GM12872 (cell line): ENCODE results near the gene KICS2.

Experiments
- TF ChIP-seq, protein P1 (sequence below): IDR thresholded peaks from 3 replicates; pipeline ENCODE4 v1.5.1; 2011; ENCODE audit warnings: low read depth, mild to moderate bottlenecking, low read length, moderate library complexity; ENCODE audit not compliant: insufficient read depth

Gene KICS2

GRCh38 chr12:64232196-64232595 is 10.1 kb upstream of the KICS2 start:
- TF ChIP-seq, protein P1, sequence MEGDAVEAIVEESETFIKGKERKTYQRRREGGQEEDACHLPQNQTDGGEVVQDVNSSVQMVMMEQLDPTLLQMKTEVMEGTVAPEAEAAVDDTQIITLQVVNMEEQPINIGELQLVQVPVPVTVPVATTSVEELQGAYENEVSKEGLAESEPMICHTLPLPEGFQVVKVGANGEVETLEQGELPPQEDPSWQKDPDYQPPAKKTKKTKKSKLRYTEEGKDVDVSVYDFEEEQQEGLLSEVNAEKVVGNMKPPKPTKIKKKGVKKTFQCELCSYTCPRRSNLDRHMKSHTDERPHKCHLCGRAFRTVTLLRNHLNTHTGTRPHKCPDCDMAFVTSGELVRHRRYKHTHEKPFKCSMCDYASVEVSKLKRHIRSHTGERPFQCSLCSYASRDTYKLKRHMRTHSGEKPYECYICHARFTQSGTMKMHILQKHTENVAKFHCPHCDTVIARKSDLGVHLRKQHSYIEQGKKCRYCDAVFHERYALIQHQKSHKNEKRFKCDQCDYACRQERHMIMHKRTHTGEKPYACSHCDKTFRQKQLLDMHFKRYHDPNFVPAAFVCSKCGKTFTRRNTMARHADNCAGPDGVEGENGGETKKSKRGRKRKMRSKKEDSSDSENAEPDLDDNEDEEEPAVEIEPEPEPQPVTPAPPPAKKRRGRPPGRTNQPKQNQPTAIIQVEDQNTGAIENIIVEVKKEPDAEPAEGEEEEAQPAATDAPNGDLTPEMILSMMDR: no peak

- TF ChIP-seq, protein P1: no peak
Measured at GRCh38 chr12:64229796-64230195, 7.7 kb upstream of the KICS2 start.

DNA sequence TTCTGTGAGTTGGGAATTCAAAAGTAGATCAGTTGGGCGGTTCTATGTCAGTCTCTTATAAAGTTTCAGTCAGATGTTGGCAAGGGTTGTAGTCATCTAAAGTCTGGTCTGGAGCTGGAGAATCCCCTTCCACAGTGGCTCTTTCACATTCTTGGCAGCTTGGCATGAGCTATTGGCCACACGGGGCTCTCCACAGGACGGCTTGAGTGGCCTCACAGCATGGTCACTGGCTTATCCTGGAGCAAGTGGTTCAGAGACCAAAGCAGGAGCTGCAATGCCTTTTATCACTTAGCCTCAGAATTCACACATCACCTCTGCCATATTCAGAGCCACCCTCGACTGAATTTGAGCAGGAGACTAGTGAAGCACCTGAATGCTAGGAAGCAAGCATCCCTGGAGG is 7.1 kb upstream of the KICS2 start:
- TF ChIP-seq, protein P1: no peak

DNA sequence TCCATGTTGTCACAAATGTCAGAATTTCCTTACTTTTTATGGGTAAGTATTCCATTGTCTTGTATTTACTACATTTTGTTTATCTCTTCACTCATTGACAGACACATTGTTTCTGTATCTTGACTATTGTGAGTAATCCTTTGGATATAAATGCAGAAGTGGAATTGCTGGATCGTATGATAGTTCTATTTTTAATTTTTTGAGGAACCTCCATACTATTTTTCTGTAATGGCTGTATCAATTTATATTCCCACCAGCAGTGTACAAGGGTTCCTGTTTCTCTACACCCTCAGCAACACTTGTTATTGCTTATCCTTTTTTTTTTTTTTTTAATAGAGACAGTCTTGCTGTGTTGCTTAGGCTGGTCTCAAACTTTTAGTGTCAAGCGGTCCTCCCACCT is 3.5 kb upstream of the KICS2 start:
- TF ChIP-seq, protein P1: no peak

DNA sequence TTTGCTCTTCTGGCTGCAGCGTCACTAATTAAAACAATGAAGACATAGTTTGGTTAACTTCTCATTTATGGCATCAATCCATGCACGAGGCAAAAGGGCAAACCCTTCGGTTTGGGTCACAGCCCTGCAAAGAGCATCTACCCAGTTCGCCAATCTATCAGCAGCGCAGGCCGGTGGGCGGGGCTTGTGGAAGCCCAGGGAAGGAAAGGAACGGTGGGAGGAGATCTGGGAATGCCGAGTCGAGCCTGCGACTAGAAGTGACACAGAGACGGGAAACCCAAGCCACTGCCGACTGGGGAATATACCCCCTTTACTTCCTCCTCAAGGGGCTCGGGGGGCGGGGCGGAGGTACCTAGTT is 466 bp downstream of the KICS2 start:
- TF ChIP-seq, protein P1: no peak

GRCh38 chr12:64220046-64220445 is 2.0 kb downstream of the KICS2 start:
- TF ChIP-seq, protein P1: no peak

- TF ChIP-seq, protein P1: no peak
Measured at GRCh38 chr12:64219145-64219544, 3.0 kb downstream of the KICS2 start.

DNA sequence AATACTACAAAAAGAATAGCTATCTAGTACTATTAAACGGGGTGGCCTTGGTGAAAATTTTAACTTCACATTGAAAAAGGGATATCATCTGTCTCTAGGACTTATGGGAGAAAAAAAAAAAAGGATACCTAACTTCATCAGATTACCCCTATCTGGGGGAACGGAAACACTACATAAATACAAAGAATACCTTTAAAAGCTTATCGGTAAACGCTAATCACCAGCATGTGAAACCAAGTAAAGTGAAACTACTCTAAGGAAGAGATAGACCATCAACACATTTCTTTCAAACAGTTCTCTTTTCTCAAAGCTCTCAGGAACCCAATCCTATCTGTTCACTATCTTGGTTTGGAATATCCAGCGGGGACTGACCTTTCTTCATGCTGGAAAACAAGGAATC is 3.5 kb downstream of the KICS2 start:
- TF ChIP-seq, protein P1: no peak
